GM12878 (cell line): Measurements from ENCODE around the gene ARHGDIA.

Experiments used
- FOXM1 ChIP-seq: IDR thresholded peaks from 2 replicates; pipeline ENCODE4 v1.6.1; 2012; ENCODE audit warnings: low read depth, mild to moderate bottlenecking, inconsistent platforms, low read length, moderate library complexity
- KDM1A ChIP-seq: fragments of 200-600 bp; sonication (generic); IDR thresholded peaks from 2 replicates; pipeline ENCODE4 v1.6.1; 2016; ENCODE audit warnings: borderline replicate concordance
- POLR2A ChIP-seq: IDR thresholded peaks from 2 replicates; pipeline ENCODE4 v1.6.1; 2011; ENCODE audit warnings: low read depth, mild to moderate bottlenecking, low read length
- SMC3 ChIP-seq: IDR thresholded peaks from 2 replicates; pipeline ENCODE4 v1.6.1; 2011; ENCODE audit warnings: low read length, improper control_type of control experiment, borderline replicate concordance
- SRF ChIP-seq, 2 experiments: IDR thresholded peaks; 2 replicates each; pipeline ENCODE4 v1.6.1; 2011; ENCODE audit warnings: low read depth in 2 of 2, low read length in 2 of 2, mild to moderate bottlenecking in 1 of 2, moderate library complexity in 1 of 2
- ZZZ3 ChIP-seq: IDR thresholded peaks from 2 replicates; pipeline ENCODE4 v1.6.1; 2011; ENCODE audit warnings: low read depth; ENCODE audit not compliant: control insufficient read depth, insufficient read length
- TF ChIP-seq, protein P1 (sequence below): fragments of 150-350 bp; IDR thresholded peaks from 2 replicates; pipeline ENCODE4 v1.6.1; 2016; ENCODE audit warnings: low read depth, low read length
- TF ChIP-seq, protein P2 (sequence below), 3 experiments: IDR thresholded peaks in 2 of 3; conservative IDR thresholded peaks in 1 of 3; 2 replicates each; pipeline ENCODE4 v1.5.1; 2011; ENCODE audit warnings: low read depth in 3 of 3, low read length in 3 of 3, mild to moderate bottlenecking in 3 of 3, control low read depth in 2 of 3, moderate library complexity in 2 of 3, inconsistent platforms in 1 of 3, mixed read lengths in 1 of 3; ENCODE audit not compliant: control insufficient read depth in 2 of 3, insufficient read depth in 1 of 3; ENCODE audit errors: extremely low read depth in 1 of 3
- TF ChIP-seq, protein P3 (sequence below): IDR thresholded peaks from 2 replicates; pipeline ENCODE4 v1.6.1; 2011; ENCODE audit warnings: mild to moderate bottlenecking, low read depth, low read length, moderate library complexity; ENCODE audit not compliant: insufficient replicate concordance

DNA sequence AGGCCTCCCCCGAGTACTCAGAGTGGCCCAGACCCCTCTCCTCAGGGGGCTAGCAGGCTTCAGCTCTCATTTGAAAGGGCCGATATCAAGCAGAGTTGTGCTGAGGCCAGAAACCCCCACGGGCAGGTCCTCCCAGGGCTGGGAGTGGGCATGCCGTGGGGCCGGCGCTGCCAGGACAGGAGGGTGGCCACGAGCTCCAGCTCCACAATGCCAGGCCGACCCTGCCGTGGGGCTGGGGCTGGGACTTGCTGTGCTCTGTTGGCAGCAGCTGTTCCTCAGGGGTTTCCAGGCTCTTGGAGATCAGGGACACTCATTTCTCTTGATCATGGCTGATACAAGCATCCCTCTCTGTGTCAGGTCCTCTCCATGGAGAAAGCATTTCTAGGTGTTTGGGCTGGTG lies 27.7 kb upstream of the ARHGDIA start:
- no peak for TF ChIP-seq SMC3
- TF ChIP-seq, protein P1, sequence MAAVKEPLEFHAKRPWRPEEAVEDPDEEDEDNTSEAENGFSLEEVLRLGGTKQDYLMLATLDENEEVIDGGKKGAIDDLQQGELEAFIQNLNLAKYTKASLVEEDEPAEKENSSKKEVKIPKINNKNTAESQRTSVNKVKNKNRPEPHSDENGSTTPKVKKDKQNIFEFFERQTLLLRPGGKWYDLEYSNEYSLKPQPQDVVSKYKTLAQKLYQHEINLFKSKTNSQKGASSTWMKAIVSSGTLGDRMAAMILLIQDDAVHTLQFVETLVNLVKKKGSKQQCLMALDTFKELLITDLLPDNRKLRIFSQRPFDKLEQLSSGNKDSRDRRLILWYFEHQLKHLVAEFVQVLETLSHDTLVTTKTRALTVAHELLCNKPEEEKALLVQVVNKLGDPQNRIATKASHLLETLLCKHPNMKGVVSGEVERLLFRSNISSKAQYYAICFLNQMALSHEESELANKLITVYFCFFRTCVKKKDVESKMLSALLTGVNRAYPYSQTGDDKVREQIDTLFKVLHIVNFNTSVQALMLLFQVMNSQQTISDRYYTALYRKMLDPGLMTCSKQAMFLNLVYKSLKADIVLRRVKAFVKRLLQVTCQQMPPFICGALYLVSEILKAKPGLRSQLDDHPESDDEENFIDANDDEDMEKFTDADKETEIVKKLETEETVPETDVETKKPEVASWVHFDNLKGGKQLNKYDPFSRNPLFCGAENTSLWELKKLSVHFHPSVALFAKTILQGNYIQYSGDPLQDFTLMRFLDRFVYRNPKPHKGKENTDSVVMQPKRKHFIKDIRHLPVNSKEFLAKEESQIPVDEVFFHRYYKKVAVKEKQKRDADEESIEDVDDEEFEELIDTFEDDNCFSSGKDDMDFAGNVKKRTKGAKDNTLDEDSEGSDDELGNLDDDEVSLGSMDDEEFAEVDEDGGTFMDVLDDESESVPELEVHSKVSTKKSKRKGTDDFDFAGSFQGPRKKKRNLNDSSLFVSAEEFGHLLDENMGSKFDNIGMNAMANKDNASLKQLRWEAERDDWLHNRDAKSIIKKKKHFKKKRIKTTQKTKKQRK = no peak
- TF ChIP-seq, protein P2, sequence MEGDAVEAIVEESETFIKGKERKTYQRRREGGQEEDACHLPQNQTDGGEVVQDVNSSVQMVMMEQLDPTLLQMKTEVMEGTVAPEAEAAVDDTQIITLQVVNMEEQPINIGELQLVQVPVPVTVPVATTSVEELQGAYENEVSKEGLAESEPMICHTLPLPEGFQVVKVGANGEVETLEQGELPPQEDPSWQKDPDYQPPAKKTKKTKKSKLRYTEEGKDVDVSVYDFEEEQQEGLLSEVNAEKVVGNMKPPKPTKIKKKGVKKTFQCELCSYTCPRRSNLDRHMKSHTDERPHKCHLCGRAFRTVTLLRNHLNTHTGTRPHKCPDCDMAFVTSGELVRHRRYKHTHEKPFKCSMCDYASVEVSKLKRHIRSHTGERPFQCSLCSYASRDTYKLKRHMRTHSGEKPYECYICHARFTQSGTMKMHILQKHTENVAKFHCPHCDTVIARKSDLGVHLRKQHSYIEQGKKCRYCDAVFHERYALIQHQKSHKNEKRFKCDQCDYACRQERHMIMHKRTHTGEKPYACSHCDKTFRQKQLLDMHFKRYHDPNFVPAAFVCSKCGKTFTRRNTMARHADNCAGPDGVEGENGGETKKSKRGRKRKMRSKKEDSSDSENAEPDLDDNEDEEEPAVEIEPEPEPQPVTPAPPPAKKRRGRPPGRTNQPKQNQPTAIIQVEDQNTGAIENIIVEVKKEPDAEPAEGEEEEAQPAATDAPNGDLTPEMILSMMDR (IDR thresholded peaks at IDR 0.05 in 2 of 3, conservative IDR thresholded peaks at IDR 0.05 in 1 of 3; ENCODE audit: control insufficient read depth in 2 of 3, extremely low read depth in 1 of 3, insufficient read depth in 1 of 3, low read depth in 3 of 3, low read length in 3 of 3) = no peak
- TF ChIP-seq, protein P3, sequence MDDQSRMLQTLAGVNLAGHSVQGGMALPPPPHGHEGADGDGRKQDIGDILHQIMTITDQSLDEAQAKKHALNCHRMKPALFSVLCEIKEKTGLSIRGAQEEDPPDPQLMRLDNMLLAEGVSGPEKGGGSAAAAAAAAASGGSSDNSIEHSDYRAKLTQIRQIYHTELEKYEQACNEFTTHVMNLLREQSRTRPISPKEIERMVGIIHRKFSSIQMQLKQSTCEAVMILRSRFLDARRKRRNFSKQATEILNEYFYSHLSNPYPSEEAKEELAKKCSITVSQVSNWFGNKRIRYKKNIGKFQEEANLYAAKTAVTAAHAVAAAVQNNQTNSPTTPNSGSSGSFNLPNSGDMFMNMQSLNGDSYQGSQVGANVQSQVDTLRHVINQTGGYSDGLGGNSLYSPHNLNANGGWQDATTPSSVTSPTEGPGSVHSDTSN = no peak
- no peak for TF ChIP-seq FOXM1
- TF ChIP-seq ZZZ3 = no peak
- no peak for TF ChIP-seq KDM1A
- no peak for TF ChIP-seq SRF (IDR thresholded peaks at IDR 0.05; ENCODE audit: low read depth in 2 of 2, low read length in 2 of 2)
- no peak for TF ChIP-seq POLR2A
